ENCODE data around the gene DCANP1. TPM values are rescaled to one million over a fixed set of nuclear protein-coding genes. Genes with fewer than 3 reads are reported as not detected.

DCANP1 gene
- total RNA-seq, 6 experiments from 2014 or later, result not detected

- no peaks in the 10 kb centered on the region for H3K36me3 Mint-ChIP-seq (ENCODE audit: low read depth)
- no peak overlapping the region for H3K4me3 Mint-ChIP-seq
- no peak overlapping the region for H3K27ac Mint-ChIP-seq
- peaks cover 11% of the 10 kb centered on the region for H3K4me1 Mint-ChIP-seq (ENCODE audit: low read depth)
- no peak for TF ChIP-seq CTCF (IDR thresholded peaks at IDR 0.05)
- DNase-seq, result no peak
- peaks cover 12% of the 10 kb centered on the region for H3K27me3 Mint-ChIP-seq (ENCODE audit: insufficient read depth)
- H3K9me3 Mint-ChIP-seq, result no peaks in the 10 kb centered on the region
Observed at GRCh38 chr5:135445306-135445985, 1.7 kb downstream of the DCANP1 start.

GRCh38 chr5:135444881-135445280 is 2.3 kb downstream of the DCANP1 start:
- H3K4me1 Mint-ChIP-seq (ENCODE audit: low read depth), result peaks cover 11% of the 10 kb centered on the region
- no peak overlapping the region for H3K27ac Mint-ChIP-seq
- no peaks in the 10 kb centered on the region for H3K36me3 Mint-ChIP-seq (ENCODE audit: low read depth)
- no peaks in the 10 kb centered on the region for H3K9me3 Mint-ChIP-seq
- TF ChIP-seq CTCF (IDR thresholded peaks at IDR 0.05), result no peak
- peaks cover 12% of the 10 kb centered on the region for H3K27me3 Mint-ChIP-seq (ENCODE audit: insufficient read depth)
- no peak overlapping the region for H3K4me3 Mint-ChIP-seq
- DNase-seq, result no peak

- Mint-ChIP-seq H3K27me3 (ENCODE audit: insufficient read depth) (peaks cover 10% of the 10 kb centered on the region), H3K4me3 (no peak overlapping the region)
Observed at GRCh38 chr5:135444360-135444759, 2.8 kb downstream of the DCANP1 start.

GRCh38 chr5:135443161-135443960 is 3.8 kb downstream of the DCANP1 start:
- peaks cover 20% of the 10 kb centered on the region for H3K4me1 Mint-ChIP-seq (ENCODE audit: low read depth)
- H3K27ac Mint-ChIP-seq, result no peak overlapping the region
- H3K36me3 Mint-ChIP-seq (ENCODE audit: low read depth), result no peaks in the 10 kb centered on the region
- peaks cover 7% of the 10 kb centered on the region for H3K27me3 Mint-ChIP-seq (ENCODE audit: insufficient read depth)
- H3K9me3 Mint-ChIP-seq, result no peaks in the 10 kb centered on the region
- no peak overlapping the region for H3K4me3 Mint-ChIP-seq
- no peak for TF ChIP-seq CTCF (IDR thresholded peaks at IDR 0.05)
- DNase-seq, result no peak

More at GRCh38 chr5:135444360-135444759, 2.8 kb downstream of the DCANP1 start:
- Mint-ChIP-seq H3K4me1 (ENCODE audit: low read depth) (peaks cover 17% of the 10 kb centered on the region), H3K27ac (no peak overlapping the region), H3K36me3 (ENCODE audit: low read depth) (no peaks in the 10 kb centered on the region), H3K9me3 (no peaks in the 10 kb centered on the region)
- TF ChIP-seq CTCF (IDR thresholded peaks at IDR 0.05), result no peak
- no peak for DNase-seq

GRCh38 chr5:135442431-135443160 is 4.6 kb downstream of the DCANP1 start:
- Mint-ChIP-seq H3K4me3 (no peak overlapping the region), H3K36me3 (ENCODE audit: low read depth) (no peaks in the 10 kb centered on the region), H3K27me3 (ENCODE audit: insufficient read depth) (peaks cover 7% of the 10 kb centered on the region), H3K4me1 (ENCODE audit: low read depth) (peaks cover 23% of the 10 kb centered on the region), H3K9me3 (no peaks in the 10 kb centered on the region), H3K27ac (no peak overlapping the region)
- no peak for DNase-seq
- no peak for TF ChIP-seq CTCF (IDR thresholded peaks at IDR 0.05)

Measured in HFFc6 (cell line).